Activated naive CD8-positive, alpha-beta T cell treated with anti-CD3 and anti-CD28 coated beads for 36 hours (primary cell): ENCODE measurements around the gene TRIO. TPM values are rescaled to one million over a fixed set of nuclear protein-coding genes. Genes with fewer than 3 reads are reported as not detected.
A peak's percentile ranks its signal among the peaks of the same experiment; 100 is the strongest.

Experiments
- DNase-seq: peaks from one replicate; pipeline ENCODE4 v3.0.0; 2021
- H3K27ac Mint-ChIP-seq: one replicate; pipeline ENCODE4 v1.8.0; 2022; ENCODE audit warnings: mild to moderate bottlenecking, moderate library complexity, mixed read lengths
- H3K27me3 Mint-ChIP-seq: one replicate; pipeline ENCODE4 v1.8.0; 2022; ENCODE audit warnings: mild to moderate bottlenecking, mixed read lengths
- H3K36me3 Mint-ChIP-seq: one replicate; pipeline ENCODE4 v1.8.0; 2021; ENCODE audit warnings: mild to moderate bottlenecking, mixed read lengths
- H3K4me1 Mint-ChIP-seq: one replicate; pipeline ENCODE4 v1.8.0; 2021; ENCODE audit warnings: mixed read lengths
- H3K4me3 Mint-ChIP-seq: one replicate; pipeline ENCODE4 v1.8.0; 2022; ENCODE audit warnings: mild to moderate bottlenecking, moderate library complexity, mixed read lengths
- H3K9me3 Mint-ChIP-seq: one replicate; pipeline ENCODE4 v1.8.0; 2022; ENCODE audit warnings: mixed read lengths
- total RNA-seq, 2 experiments: library from RNA; stranded (reverse); gene quantifications; one replicate each; pipeline ENCODE4 v1.2.3, GENCODE V29; 2021

TRIO gene
- total RNA-seq, 2 experiments from 2014 or later: 7.4 to 9.8 TPM

GRCh38 chr5:14362491-14362890 lies 219.3 kb downstream of the TRIO start:
- Mint-ChIP-seq H3K4me1 (peaks cover 27% of the 10 kb centered on the region), H3K27ac (no peak overlapping the region), H3K27me3 (no peaks in the 10 kb centered on the region), H3K9me3 (no peaks in the 10 kb centered on the region), H3K36me3 (peaks cover 5% of the 10 kb centered on the region), H3K4me3 (no peak overlapping the region)
- DNase-seq: no peak

DNA sequence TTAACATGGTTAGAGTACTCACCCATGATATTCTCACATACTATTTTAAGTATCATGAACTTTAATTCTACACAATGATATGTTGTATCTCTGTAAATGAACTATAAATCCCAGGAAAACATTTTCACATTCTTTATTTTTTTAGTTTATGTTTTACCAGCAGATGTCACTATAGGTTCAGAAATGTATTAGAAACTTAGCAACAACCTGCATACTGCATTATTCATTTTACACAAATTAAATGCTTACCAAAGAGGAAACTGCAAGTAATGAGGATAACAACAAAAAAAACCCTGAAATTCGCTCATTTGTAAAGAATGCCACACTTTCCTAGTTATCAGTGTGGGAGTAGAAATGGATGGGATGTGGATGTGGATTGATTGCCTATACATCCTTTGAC lies 221.0 kb downstream of the TRIO start:
- Mint-ChIP-seq H3K9me3 (no peaks in the 10 kb centered on the region), H3K36me3 (peaks cover 6% of the 10 kb centered on the region), H3K27me3 (no peaks in the 10 kb centered on the region), H3K27ac (no peak overlapping the region), H3K4me3 (no peak overlapping the region), H3K4me1 (peaks cover 29% of the 10 kb centered on the region)
- no peak for DNase-seq

DNA sequence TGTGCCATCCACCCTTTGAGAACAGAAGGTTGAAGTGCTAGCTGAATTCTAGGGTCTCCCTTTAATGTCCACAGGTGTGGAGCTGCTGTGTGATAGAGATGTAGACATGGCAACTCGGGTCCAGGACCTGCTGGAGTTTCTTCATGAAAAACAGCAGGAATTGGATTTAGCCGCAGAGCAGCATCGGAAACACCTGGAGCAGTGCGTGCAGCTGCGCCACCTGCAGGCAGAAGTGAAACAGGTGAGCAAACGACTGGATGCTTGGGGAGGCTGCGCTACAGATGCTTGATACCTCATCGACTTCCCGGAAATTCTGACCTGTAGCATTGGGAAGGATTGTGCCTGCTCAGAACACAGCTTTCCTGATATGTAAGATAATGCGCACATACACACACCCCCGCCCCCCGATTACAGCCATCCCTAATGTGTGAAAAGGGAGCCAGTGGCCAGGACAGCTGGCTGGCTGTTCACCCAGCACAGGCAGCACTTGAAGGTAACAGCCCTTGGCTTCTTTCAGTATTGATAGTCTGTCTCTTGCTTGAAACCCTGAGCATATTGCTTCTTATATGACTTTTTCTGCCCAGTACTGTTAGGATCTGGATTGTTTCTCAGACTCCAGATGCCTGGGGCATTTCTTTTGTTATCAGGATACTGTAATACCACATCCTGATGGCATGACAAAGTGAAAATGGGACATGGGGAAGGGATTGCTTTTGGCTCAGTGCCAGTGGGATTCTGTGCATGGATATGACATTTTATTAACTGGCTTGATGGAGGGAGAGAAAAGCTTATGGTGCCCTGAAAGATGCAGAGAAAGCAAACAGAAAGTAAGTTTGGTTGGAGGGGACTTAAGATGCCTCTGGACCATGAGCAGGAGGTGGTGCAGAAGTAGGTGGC lies 221.7 kb downstream of the TRIO start:
- Mint-ChIP-seq H3K36me3 (peaks cover 7% of the 10 kb centered on the region), H3K9me3 (no peaks in the 10 kb centered on the region), H3K27me3 (no peaks in the 10 kb centered on the region), H3K4me1 (peaks cover 33% of the 10 kb centered on the region), H3K27ac (peak overlapping the region; percentile 1), H3K4me3 (no peak overlapping the region)
- DNase-seq: no peak

GRCh38 chr5:14365831-14366430 lies 222.8 kb downstream of the TRIO start:
- Mint-ChIP-seq H3K27ac (peak overlapping the region; percentile 84), H3K4me1 (peaks cover 36% of the 10 kb centered on the region), H3K9me3 (no peaks in the 10 kb centered on the region), H3K4me3 (no peak overlapping the region), H3K27me3 (no peaks in the 10 kb centered on the region), H3K36me3 (peaks cover 9% of the 10 kb centered on the region)
- no peak for DNase-seq

DNA sequence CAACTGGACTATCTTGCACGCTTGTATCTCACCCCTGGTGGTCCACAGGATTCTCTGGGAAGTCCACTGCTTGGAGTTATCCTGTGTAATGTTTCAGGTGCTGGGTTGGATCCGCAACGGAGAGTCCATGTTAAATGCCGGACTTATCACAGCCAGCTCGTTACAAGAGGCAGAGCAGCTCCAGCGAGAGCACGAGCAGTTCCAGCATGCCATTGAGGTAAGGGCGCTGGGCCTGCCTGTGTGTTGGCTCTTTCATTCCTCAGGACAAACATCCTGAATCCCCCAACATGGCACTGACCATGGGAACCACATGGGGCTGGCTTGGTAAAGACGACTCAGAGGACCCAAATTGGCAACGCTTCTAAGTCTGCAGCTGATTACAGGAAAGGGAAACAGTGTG lies 223.6 kb downstream of the TRIO start:
- H3K4me1 Mint-ChIP-seq: peaks cover 36% of the 10 kb centered on the region
- H3K36me3 Mint-ChIP-seq: peaks cover 9% of the 10 kb centered on the region
- DNase-seq: no peak
- H3K9me3 Mint-ChIP-seq: no peaks in the 10 kb centered on the region
- no peak overlapping the region for H3K27ac Mint-ChIP-seq
- H3K27me3 Mint-ChIP-seq: no peaks in the 10 kb centered on the region
- H3K4me3 Mint-ChIP-seq: no peak overlapping the region

DNA sequence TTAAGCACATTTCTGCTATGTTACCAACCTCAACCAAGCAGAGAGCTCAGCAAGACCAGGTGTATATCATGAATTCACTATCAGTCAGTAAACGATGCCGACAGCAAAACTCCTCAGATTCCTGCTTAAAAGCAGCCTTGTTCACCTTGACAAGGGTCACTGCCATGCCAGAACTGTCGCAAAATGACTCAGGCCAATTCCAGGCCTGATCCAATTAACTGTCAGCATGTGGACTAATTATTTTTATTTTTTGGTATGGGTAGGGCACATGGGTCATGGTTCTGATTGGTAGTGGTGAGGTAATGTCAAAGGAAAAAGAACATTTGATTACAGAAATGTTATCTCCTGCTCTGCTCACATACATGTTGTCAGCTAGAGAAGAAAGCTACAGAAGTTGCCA lies 224.2 kb downstream of the TRIO start:
- Mint-ChIP-seq H3K9me3 (no peaks in the 10 kb centered on the region), H3K27ac (no peak overlapping the region), H3K27me3 (no peaks in the 10 kb centered on the region), H3K4me3 (no peak overlapping the region), H3K36me3 (peaks cover 9% of the 10 kb centered on the region), H3K4me1 (peaks cover 36% of the 10 kb centered on the region)
- DNase-seq: no peak

DNA sequence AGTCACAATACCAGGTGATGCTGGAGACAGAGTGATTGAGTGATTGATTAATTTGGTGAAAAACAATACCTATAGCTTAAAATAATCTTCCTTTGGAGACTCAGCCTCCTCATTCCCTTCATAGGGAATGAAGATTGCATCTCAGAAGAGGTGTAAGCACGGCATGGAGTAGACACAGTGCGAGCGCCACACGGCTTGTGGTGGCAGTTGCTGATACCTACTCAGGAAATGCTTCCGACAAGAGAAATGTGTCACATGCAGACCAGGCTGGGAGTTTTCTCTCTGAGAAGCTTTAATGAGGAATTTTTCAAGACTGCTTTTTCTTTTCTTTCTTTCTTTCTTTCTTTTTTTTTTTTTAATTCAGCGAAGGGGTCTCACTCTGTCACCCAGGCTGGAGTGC lies 226.6 kb downstream of the TRIO start:
- DNase-seq: no peak
- Mint-ChIP-seq H3K4me1 (peaks cover 30% of the 10 kb centered on the region), H3K4me3 (no peak overlapping the region)

DNA sequence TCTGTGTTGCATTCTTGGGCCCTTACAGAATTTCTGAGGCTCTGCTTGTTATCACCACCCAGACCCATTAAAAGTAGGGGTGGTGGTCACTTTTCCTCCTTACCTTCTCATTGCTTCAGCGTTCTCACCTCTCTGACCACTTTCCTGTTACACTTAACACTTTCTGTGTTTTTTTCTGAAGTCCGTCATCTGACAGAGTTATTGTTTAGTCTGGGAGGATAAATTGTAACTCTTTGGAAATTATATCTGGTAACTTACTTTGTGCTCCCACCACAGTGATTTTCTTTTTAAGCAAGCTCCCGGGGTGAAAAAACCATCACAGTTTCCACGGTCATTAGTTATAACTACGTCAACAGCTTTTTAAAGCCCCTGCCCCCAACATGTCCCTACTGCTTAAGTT lies 227.2 kb downstream of the TRIO start:
- no peaks in the 10 kb centered on the region for H3K9me3 Mint-ChIP-seq

More for the DNA sequence above, 226.6 kb downstream of the TRIO start:
- no peaks in the 10 kb centered on the region for H3K27me3 Mint-ChIP-seq
- H3K36me3 Mint-ChIP-seq: peaks cover 11% of the 10 kb centered on the region
- H3K9me3 Mint-ChIP-seq: no peaks in the 10 kb centered on the region
- peak overlapping the region; percentile 69 for H3K27ac Mint-ChIP-seq

GRCh38 chr5:14373685-14374084 lies 230.5 kb downstream of the TRIO start:
- Mint-ChIP-seq H3K4me1 (peaks cover 8% of the 10 kb centered on the region), H3K27ac (no peak overlapping the region), H3K36me3 (peaks cover 9% of the 10 kb centered on the region), H3K4me3 (no peak overlapping the region), H3K27me3 (no peaks in the 10 kb centered on the region), H3K9me3 (no peaks in the 10 kb centered on the region)
- DNase-seq: no peak

More for the DNA sequence above, 227.2 kb downstream of the TRIO start:
- H3K36me3 Mint-ChIP-seq: peaks cover 8% of the 10 kb centered on the region
- H3K4me3 Mint-ChIP-seq: no peak overlapping the region
- no peak overlapping the region for H3K27ac Mint-ChIP-seq
- H3K27me3 Mint-ChIP-seq: no peaks in the 10 kb centered on the region
- DNase-seq: no peak
- H3K4me1 Mint-ChIP-seq: peaks cover 24% of the 10 kb centered on the region

DNA sequence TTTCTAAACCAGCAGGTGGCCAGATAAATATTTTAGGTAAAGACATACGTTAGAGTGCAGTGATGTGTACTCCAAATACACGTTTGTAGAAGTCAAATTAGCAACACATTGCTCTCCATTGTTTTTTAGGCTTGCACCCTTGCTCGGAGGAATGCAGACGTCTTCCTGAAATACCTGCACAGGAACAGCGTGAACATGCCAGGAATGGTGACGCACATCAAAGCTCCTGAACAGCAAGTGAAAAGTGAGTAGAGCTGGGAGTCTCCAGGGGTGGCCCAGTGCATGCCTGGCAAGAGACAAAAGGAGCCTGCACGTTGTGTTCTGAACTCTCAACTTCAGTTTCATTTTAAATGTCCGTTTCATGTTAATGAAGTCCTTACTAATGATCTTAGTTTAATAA lies 231.0 kb downstream of the TRIO start:
- Mint-ChIP-seq H3K4me1 (peaks cover 7% of the 10 kb centered on the region), H3K4me3 (no peak overlapping the region), H3K27ac (no peak overlapping the region), H3K36me3 (peaks cover 9% of the 10 kb centered on the region), H3K9me3 (no peaks in the 10 kb centered on the region), H3K27me3 (no peaks in the 10 kb centered on the region)
- no peak for DNase-seq

GRCh38 chr5:14376789-14377188 lies 233.6 kb downstream of the TRIO start:
- Mint-ChIP-seq H3K4me3 (no peak overlapping the region), H3K9me3 (no peaks in the 10 kb centered on the region), H3K4me1 (no peaks in the 10 kb centered on the region)

DNA sequence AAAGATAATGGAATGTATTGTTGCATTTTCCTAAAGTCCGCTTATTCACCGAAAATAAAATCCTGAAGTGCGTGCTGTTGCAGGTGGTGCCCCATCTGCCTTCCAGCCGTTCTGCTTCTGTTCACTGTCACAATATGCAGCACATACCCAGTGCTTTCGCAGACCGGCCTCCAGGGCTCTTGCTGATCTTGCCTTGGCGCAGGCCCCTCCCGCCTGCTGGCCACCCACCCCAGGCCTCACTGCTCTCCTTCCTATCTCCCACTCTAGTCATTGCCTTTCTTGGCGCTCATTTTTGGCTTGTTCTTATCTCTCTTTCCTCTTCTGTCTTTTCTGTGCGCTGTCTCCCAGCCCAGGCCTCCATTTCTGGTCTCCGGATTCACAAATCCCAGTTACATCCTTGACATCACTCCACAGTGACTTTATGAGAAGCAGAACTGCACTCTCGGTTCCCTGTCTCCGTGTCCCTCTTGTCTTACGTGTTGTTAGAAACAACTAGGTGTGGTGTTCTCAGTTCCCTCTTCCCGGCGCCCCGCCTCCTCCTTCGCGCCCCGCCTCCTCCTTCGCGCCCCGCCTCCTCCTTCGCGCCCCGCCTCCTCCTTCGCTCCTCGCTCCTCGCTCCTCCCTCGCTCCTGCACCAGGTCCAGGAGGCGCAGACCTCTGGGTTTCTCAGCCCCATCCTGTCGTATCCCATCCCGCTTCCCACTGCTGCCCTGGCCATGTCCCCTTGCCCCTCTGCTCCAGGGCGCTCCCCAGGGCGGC lies 236.8 kb downstream of the TRIO start:
- peaks cover 3% of the 10 kb centered on the region for H3K36me3 Mint-ChIP-seq
- peaks cover 4% of the 10 kb centered on the region for H3K4me1 Mint-ChIP-seq
- no peak overlapping the region for H3K27ac Mint-ChIP-seq
- DNase-seq: no peak
- no peaks in the 10 kb centered on the region for H3K9me3 Mint-ChIP-seq
- H3K27me3 Mint-ChIP-seq: no peaks in the 10 kb centered on the region
- no peak overlapping the region for H3K4me3 Mint-ChIP-seq

More at GRCh38 chr5:14376789-14377188, 233.6 kb downstream of the TRIO start:
- Mint-ChIP-seq H3K27me3 (no peaks in the 10 kb centered on the region), H3K36me3 (peaks cover 5% of the 10 kb centered on the region), H3K27ac (no peak overlapping the region)
- DNase-seq: no peak

DNA sequence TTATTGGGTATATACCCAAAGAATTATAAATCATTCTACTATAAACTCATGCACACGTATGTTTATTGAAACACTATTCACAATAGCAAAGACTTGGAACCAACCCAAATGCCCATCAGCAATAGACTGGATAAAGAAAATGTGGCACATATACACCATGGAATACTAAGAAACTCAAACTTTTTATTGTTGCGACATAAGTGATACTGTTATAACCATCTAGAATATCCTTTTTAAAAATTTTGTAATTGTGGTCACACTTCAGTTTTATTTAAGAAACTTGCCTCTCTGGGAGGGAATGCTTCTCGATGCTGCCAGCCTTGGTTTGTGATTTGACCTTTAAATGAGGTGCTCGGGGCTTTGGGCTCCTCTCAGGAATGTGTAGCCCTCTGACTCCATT lies 237.6 kb downstream of the TRIO start:
- H3K4me1 Mint-ChIP-seq: peaks cover 9% of the 10 kb centered on the region
- H3K4me3 Mint-ChIP-seq: no peak overlapping the region
- no peak overlapping the region for H3K27ac Mint-ChIP-seq

DNA sequence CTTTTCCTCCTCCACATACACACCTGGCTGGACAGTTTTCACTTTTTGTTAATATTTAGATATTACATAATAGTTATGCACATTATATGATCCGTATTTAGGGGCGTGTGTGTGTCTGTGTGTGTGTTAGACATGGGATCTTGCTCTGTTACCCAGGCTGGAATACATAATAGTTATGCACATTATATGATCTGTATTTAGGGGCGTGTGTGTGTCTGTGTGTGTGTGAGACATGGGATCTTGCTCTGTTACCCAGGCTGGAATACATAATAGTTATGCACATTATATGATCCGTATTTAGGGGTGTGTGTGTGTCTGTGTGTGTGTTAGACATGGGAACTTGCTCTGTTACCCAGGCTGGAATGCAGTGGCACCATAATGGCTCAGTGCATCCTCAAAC lies 239.5 kb downstream of the TRIO start:
- no peak for DNase-seq
- H3K36me3 Mint-ChIP-seq: peaks cover under 1% of the 10 kb centered on the region
- peaks cover 9% of the 10 kb centered on the region for H3K4me1 Mint-ChIP-seq
- H3K27me3 Mint-ChIP-seq: no peaks in the 10 kb centered on the region
- no peak overlapping the region for H3K4me3 Mint-ChIP-seq
- no peak overlapping the region for H3K27ac Mint-ChIP-seq
- no peaks in the 10 kb centered on the region for H3K9me3 Mint-ChIP-seq

More for the DNA sequence above, 237.6 kb downstream of the TRIO start:
- no peak for DNase-seq
- H3K9me3 Mint-ChIP-seq: no peaks in the 10 kb centered on the region
- no peaks in the 10 kb centered on the region for H3K27me3 Mint-ChIP-seq
- peaks cover 3% of the 10 kb centered on the region for H3K36me3 Mint-ChIP-seq

- H3K27me3 Mint-ChIP-seq: no peaks in the 10 kb centered on the region
- no peak overlapping the region for H3K4me3 Mint-ChIP-seq
- H3K4me1 Mint-ChIP-seq: peaks cover 9% of the 10 kb centered on the region
- no peaks in the 10 kb centered on the region for H3K36me3 Mint-ChIP-seq
- no peak overlapping the region for H3K27ac Mint-ChIP-seq
- no peaks in the 10 kb centered on the region for H3K9me3 Mint-ChIP-seq
- no peak for DNase-seq
These were observed 240.8 kb downstream of the TRIO start for GRCh38 chr5:14383923-14384322.
